Type B pancreatic cell (in vitro differentiated cells): ENCODE data around the gene PRKG1. TPM values are rescaled to one million over a fixed set of nuclear protein-coding genes. Genes with fewer than 3 reads are reported as not detected.

ENCODE experiments used
- DNase-seq: peaks from one replicate; pipeline ENCODE4 v3.0.0; 2021; ENCODE audit warnings: mixed read lengths; ENCODE audit not compliant: unreplicated experiment; ENCODE audit errors: extremely low spot score
- H3K27ac Mint-ChIP-seq: 2 replicates; pipeline ENCODE4 v1.8.0; 2021; ENCODE audit warnings: mild to moderate bottlenecking, mixed read lengths
- H3K27me3 Mint-ChIP-seq: 2 replicates; pipeline ENCODE4 v1.8.0; 2021; ENCODE audit warnings: mixed read lengths
- H3K36me3 Mint-ChIP-seq: 2 replicates; pipeline ENCODE4 v1.8.0; 2021; ENCODE audit warnings: mixed read lengths
- H3K4me1 Mint-ChIP-seq: one replicate; pipeline ENCODE4 v1.8.0; 2021; ENCODE audit warnings: mixed read lengths; ENCODE audit not compliant: unreplicated experiment
- H3K4me3 Mint-ChIP-seq: 2 replicates; pipeline ENCODE4 v1.8.0; 2021; ENCODE audit warnings: mild to moderate bottlenecking, mixed read lengths
- H3K9me3 Mint-ChIP-seq: 2 replicates; pipeline ENCODE4 v1.8.0; 2021; ENCODE audit warnings: mixed read lengths
- total RNA-seq: library from RNA; stranded (reverse); gene quantifications from 2 replicates; pipeline ENCODE4 v1.2.1, GENCODE V29; 2021; ENCODE audit warnings: low replicate concordance
- TF ChIP-seq, protein P1 (sequence below): fragments of 200-600 bp; sonication (generic); conservative IDR thresholded peaks from 2 replicates; pipeline ENCODE4 v1.5.0; 2021; ENCODE audit warnings: antibody characterized with exemption, mild to moderate bottlenecking

Gene PRKG1
- total RNA-seq, 1 donor from 2014 or later: 12.3 TPM

DNA sequence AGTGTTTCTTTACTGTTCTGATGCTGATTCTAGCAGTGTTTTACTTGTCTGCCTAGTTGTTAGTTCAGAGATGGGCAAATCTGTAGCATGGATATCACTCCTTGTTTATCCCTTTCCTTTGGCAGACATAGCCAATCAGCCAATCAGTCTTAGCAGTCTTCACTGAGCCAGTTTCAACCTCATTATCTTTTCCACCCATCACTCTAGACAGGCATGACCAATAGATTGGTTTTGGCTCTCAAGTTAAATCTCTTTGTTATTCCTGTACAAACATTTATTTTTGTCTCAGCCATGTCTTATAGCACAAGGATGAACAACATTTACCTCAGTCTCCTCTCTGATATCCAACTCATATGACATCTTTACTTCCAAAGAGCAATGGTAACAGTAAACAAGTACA lies 109.5 kb downstream of the PRKG1 start:
- no peaks in the 10 kb centered on the region for H3K9me3 Mint-ChIP-seq
- no peak overlapping the region for H3K4me3 Mint-ChIP-seq
- H3K4me1 Mint-ChIP-seq: peaks cover 6% of the 10 kb centered on the region
- H3K27me3 Mint-ChIP-seq: no peaks in the 10 kb centered on the region
- TF ChIP-seq, protein P1, sequence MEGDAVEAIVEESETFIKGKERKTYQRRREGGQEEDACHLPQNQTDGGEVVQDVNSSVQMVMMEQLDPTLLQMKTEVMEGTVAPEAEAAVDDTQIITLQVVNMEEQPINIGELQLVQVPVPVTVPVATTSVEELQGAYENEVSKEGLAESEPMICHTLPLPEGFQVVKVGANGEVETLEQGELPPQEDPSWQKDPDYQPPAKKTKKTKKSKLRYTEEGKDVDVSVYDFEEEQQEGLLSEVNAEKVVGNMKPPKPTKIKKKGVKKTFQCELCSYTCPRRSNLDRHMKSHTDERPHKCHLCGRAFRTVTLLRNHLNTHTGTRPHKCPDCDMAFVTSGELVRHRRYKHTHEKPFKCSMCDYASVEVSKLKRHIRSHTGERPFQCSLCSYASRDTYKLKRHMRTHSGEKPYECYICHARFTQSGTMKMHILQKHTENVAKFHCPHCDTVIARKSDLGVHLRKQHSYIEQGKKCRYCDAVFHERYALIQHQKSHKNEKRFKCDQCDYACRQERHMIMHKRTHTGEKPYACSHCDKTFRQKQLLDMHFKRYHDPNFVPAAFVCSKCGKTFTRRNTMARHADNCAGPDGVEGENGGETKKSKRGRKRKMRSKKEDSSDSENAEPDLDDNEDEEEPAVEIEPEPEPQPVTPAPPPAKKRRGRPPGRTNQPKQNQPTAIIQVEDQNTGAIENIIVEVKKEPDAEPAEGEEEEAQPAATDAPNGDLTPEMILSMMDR: no peak
- H3K36me3 Mint-ChIP-seq: no peaks in the 10 kb centered on the region
- no peak for DNase-seq
- H3K27ac Mint-ChIP-seq: no peak overlapping the region

DNA sequence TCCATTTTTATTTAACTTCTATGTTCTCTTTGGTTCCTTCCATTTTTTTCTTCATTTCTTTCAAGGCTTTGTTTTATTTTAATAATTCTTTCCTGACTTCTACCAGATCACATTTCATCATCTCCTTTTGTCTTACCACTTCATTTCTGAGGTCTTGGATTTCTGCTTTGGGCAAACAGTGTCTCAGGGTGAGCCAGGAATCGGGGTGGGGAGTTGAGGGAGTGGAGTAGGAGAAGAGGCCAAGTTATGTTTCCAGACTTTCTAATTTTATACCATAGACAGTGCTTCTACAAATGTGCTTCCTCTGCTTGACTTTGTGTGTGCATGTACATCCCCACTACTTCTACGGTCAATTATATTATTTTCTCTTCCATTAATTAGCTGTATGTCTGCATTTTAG lies 112.1 kb downstream of the PRKG1 start:
- DNase-seq: no peak
- peaks cover 6% of the 10 kb centered on the region for H3K4me1 Mint-ChIP-seq
- H3K36me3 Mint-ChIP-seq: no peaks in the 10 kb centered on the region
- TF ChIP-seq, protein P1: no peak
- H3K4me3 Mint-ChIP-seq: no peak overlapping the region
- no peaks in the 10 kb centered on the region for H3K27me3 Mint-ChIP-seq
- H3K27ac Mint-ChIP-seq: no peak overlapping the region
- H3K9me3 Mint-ChIP-seq: no peaks in the 10 kb centered on the region

DNA sequence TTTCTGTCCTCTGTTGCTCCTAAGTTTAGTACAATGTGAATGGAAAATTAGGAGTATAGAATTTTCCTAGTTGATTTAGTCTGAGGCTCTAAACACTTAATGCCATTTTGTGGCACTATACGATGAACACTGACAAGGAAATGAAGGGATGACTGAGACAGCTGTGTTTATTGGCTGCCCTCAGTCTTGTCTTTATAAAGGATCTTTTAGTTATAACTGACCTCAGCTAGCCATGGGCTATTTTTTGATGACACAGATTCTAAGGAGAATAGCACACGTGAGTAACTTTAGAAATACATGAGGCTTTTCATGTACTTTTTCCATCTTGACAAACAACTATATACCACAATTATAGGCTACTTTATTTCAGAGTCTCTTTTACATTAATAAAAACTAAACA lies 113.7 kb downstream of the PRKG1 start:
- H3K4me1 Mint-ChIP-seq: peaks cover 6% of the 10 kb centered on the region
- no peak overlapping the region for H3K27ac Mint-ChIP-seq
- TF ChIP-seq, protein P1: no peak
- H3K4me3 Mint-ChIP-seq: no peak overlapping the region
- H3K27me3 Mint-ChIP-seq: no peaks in the 10 kb centered on the region
- DNase-seq: no peak
- H3K9me3 Mint-ChIP-seq: no peaks in the 10 kb centered on the region
- H3K36me3 Mint-ChIP-seq: no peaks in the 10 kb centered on the region

DNA sequence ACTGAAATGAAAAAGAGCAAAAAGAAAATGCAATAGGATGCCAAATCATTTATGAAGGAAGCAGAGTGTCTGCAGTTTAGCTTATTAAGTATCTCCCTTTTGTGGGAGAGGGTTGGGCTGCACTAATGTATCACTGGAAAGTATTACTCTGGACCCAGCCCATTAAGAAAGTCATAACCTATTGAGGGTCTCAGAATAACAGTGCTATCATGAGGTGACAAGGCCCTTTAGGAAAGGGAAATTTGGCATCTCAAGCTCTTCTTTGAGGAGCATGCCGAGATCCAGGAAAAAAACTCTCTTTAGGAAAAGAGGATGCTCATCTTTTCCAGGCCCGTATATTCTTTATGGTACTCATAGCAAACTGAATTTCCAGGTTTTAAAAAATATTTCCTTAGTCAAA lies 114.6 kb downstream of the PRKG1 start:
- DNase-seq: no peak
- TF ChIP-seq, protein P1: no peak
- Mint-ChIP-seq H3K9me3 (no peaks in the 10 kb centered on the region), H3K27me3 (no peaks in the 10 kb centered on the region), H3K36me3 (no peaks in the 10 kb centered on the region), H3K4me3 (no peak overlapping the region), H3K4me1 (peaks cover 9% of the 10 kb centered on the region), H3K27ac (no peak overlapping the region)

DNA sequence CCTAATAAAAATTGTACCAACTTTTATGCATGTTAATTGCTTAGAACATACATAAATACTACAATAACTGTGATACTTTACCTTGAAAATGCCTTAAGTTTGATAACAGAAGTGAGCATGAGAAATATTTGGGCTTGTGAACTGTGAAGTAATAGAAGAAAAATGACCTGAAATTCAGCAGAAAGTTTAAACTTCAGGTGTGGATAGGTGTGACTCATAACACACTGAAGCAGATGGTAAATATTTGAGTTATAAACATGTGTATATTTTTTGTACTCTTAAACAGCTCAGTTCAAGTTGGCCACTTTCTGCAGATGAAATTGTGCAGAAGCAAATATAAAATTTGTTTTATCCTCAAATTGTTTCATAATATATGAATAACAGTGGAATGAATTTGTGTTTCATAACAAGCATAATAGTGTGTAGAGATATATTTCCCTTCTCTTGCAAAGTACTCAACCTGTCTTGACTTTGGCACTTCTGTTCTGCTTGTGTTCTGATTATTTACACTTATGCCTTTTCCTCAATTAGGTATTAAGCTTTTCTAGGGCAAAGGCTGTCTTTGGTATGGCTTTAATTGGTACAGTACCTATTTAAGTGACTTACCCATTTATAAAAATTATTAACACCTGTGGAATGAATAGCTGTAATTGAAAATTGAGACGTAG lies 122.4 kb downstream of the PRKG1 start:
- no peaks in the 10 kb centered on the region for H3K36me3 Mint-ChIP-seq
- no peaks in the 10 kb centered on the region for H3K27me3 Mint-ChIP-seq
- DNase-seq: no peak
- H3K4me1 Mint-ChIP-seq: peaks cover 4% of the 10 kb centered on the region
- H3K27ac Mint-ChIP-seq: no peak overlapping the region
- TF ChIP-seq, protein P1: no peak
- no peaks in the 10 kb centered on the region for H3K9me3 Mint-ChIP-seq
- no peak overlapping the region for H3K4me3 Mint-ChIP-seq
